CD4-positive, alpha-beta T cell (primary cell): ENCODE results near the gene NYAP2. TPM values are rescaled to one million over a fixed set of nuclear protein-coding genes. Genes with fewer than 3 reads are reported as not detected.

ENCODE experiments used
- ATAC-seq: fragments of 200-7000 bp; cut with Tn5 transposase; one replicate; pipeline ENCODE4 v1.10.0; 2022; ENCODE audit warnings: mild to moderate bottlenecking; ENCODE audit not compliant: poor library complexity
- CTCF ChIA-PET: fragments of 350-600 bp; sonication (Branson Sonifier 250); formaldehyde crosslinking; loops from one replicate; lab custom pipeline; 2021; ENCODE audit warnings: antibody characterized with exemption, inconsistent platforms; lab: Charles Lee
- POLR2A ChIA-PET: fragments of 350-600 bp; sonication (Branson Sonifier 250); formaldehyde crosslinking; loops from one replicate; lab custom pipeline; 2021; ENCODE audit warnings: antibody characterized with exemption, inconsistent platforms; lab: Charles Lee
- DNase-seq, 14 experiments: peaks; one replicate each; pipeline ENCODE4 v3.0.0-alpha.2; 2013 to 2020; ENCODE audit warnings: mixed read lengths in 2 of 14
- H3K27ac ChIP-seq, 2 donors: one replicate each; pipeline versions ENCODE4 v1.5.1 to v1.7.0; 2013; ENCODE audit warnings: low read length in 2 of 2, low read depth in 1 of 2, mild to moderate bottlenecking in 1 of 2
- H3K27me3 ChIP-seq, 2 experiments: 1 replicate in 1 of 2; 2 replicates in 1 of 2; pipeline versions ENCODE4 v1.6.1 to v1.7.0; 2013; ENCODE audit warnings: low read length in 2 of 2, control low read depth in 1 of 2, mild to moderate bottlenecking in 1 of 2, moderate library complexity in 1 of 2; ENCODE audit not compliant: insufficient read depth in 2 of 2, control insufficient read depth in 1 of 2
- H3K36me3 ChIP-seq: one replicate; pipeline ENCODE4 v1.6.1; 2013; ENCODE audit warnings: low read length, control low read depth; ENCODE audit not compliant: insufficient read depth
- H3K4me1 ChIP-seq: one replicate; pipeline ENCODE4 v1.6.1; 2013; ENCODE audit warnings: low read length, control low read depth; ENCODE audit not compliant: insufficient read depth
- H3K4me3 ChIP-seq: one replicate; pipeline ENCODE4 v1.5.1; 2013; ENCODE audit warnings: mild to moderate bottlenecking, low read length, moderate library complexity
- H3K9me3 ChIP-seq, 2 experiments: 1 replicate in 1 of 2; 2 replicates in 1 of 2; pipeline versions ENCODE4 v1.6.1 to v1.7.0; 2013; ENCODE audit warnings: low read length in 2 of 2, mild to moderate bottlenecking in 2 of 2, control low read depth in 1 of 2, moderate library complexity in 1 of 2; ENCODE audit not compliant: control insufficient read depth in 1 of 2, insufficient read depth in 1 of 2
- H3K27ac Mint-ChIP-seq: one replicate; pipeline ENCODE4 v1.8.0; 2020; ENCODE audit warnings: mixed read lengths
- H3K27me3 Mint-ChIP-seq: one replicate; pipeline ENCODE4 v1.8.0; 2021; ENCODE audit warnings: mixed read lengths
- H3K36me3 Mint-ChIP-seq: one replicate; pipeline ENCODE4 v1.8.0; 2021; ENCODE audit warnings: low read depth, mixed read lengths
- H3K4me1 Mint-ChIP-seq: one replicate; pipeline ENCODE4 v1.8.0; 2021; ENCODE audit warnings: low read depth, mixed read lengths
- H3K4me3 Mint-ChIP-seq: one replicate; pipeline ENCODE4 v1.8.0; 2020; ENCODE audit warnings: mild to moderate bottlenecking, mixed read lengths
- H3K9me3 Mint-ChIP-seq: one replicate; pipeline ENCODE4 v1.8.0; 2020; ENCODE audit warnings: mixed read lengths
- CTCF ChIP-seq: fragments of 200-600 bp; IDR thresholded peaks from one replicate; pipeline ENCODE4 v1.8.0; 2022; ENCODE audit warnings: antibody characterized with exemption, mild to moderate bottlenecking
- intact Hi-C, 2 experiments: fragments of 100-400 bp; cut with DNase I in 1 of 2; cut with micrococcal nuclease in 1 of 2; formaldehyde crosslinking; loops; one replicate each; pipeline versions ENCODE4 v1.15.1 to v1.9.0; 2023 to 2025; cut with DNase I, micrococcal nuclease
- total RNA-seq, 174 experiments: library from RNA in 2 of 174; stranded (reverse) in 2 of 174; gene quantifications; one replicate each; pipeline ENCODE4 v1.2.3 and lab custom pipeline; 2021 to 2026

NYAP2 gene
- total RNA-seq, 2 experiments from 2014 or later, result not detected

- no peak for DNase-seq
- POLR2A ChIA-PET, result no interaction called here
- H3K36me3 Mint-ChIP-seq, result no peaks in the 10 kb centered on the region
- Histone ChIP-seq H3K9me3 (no peaks in the 10 kb centered on the region), H3K4me3 (no peak overlapping the region), H3K27ac (no peak overlapping the region), H3K4me1 (no peaks in the 10 kb centered on the region), H3K36me3 (no peaks in the 10 kb centered on the region), H3K27me3 (no peaks in the 10 kb centered on the region)
- CTCF ChIA-PET, result no interaction called here
- H3K9me3 Mint-ChIP-seq, result no peaks in the 10 kb centered on the region
- H3K4me1 Mint-ChIP-seq, result no peaks in the 10 kb centered on the region
- no peak overlapping the region for H3K27ac Mint-ChIP-seq
- no peak for ATAC-seq
- H3K4me3 Mint-ChIP-seq, result no peak overlapping the region
- no peak for TF ChIP-seq CTCF
- H3K27me3 Mint-ChIP-seq, result no peaks in the 10 kb centered on the region
- intact Hi-C loops, result no loop called here
Observed at GRCh38 chr2:225599856-225600255, 200.3 kb downstream of the NYAP2 start.

DNA sequence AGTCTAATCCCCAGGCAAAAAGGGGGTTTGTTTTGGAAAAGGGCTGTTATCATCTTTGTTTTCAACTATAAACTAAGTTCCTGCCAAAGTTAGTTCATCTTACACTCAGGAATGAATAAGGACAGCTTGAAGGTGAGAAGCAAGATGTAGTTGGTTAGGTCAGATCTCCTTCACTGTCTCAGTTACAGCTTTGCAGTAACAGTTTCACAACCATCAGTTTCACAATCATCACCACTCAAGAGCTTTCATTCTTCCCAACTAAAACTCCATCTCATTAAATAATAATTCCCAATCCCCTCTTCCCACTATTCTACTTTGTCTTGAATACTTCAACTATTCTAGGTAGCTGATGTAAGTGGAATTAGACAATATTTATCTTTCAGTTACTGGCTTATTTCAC is 200.9 kb downstream of the NYAP2 start:
- no peak for ATAC-seq
- Mint-ChIP-seq H3K4me1 (no peaks in the 10 kb centered on the region), H3K4me3 (no peak overlapping the region), H3K27me3 (no peaks in the 10 kb centered on the region), H3K27ac (no peak overlapping the region), H3K36me3 (no peaks in the 10 kb centered on the region), H3K9me3 (no peaks in the 10 kb centered on the region)
- Histone ChIP-seq H3K9me3 (no peaks in the 10 kb centered on the region), H3K27me3 (no peaks in the 10 kb centered on the region), H3K27ac (no peak overlapping the region), H3K4me3 (no peak overlapping the region), H3K4me1 (no peaks in the 10 kb centered on the region), H3K36me3 (no peaks in the 10 kb centered on the region)
- ChIA-PET POLR2A (no interaction called here), CTCF (no interaction called here)
- intact Hi-C loops, result no loop called here
- DNase-seq, result no peak
- no peak for TF ChIP-seq CTCF

- no peak for DNase-seq
- no peaks in the 10 kb centered on the region for H3K4me1 Mint-ChIP-seq
- no peaks in the 10 kb centered on the region for H3K36me3 ChIP-seq
- POLR2A ChIA-PET, result no interaction called here
- H3K27me3 ChIP-seq, result no peaks in the 10 kb centered on the region
- no peak overlapping the region for H3K4me3 ChIP-seq
- intact Hi-C loops, result no loop called here
- no peaks in the 10 kb centered on the region for H3K27me3 Mint-ChIP-seq
- H3K27ac ChIP-seq, result no peak overlapping the region
- no peak for ATAC-seq
- H3K27ac Mint-ChIP-seq, result no peak overlapping the region
- no peaks in the 10 kb centered on the region for H3K9me3 Mint-ChIP-seq
- no peak overlapping the region for H3K4me3 Mint-ChIP-seq
- CTCF ChIA-PET, result no interaction called here
- no peak for TF ChIP-seq CTCF
- H3K4me1 ChIP-seq, result no peaks in the 10 kb centered on the region
- no peaks in the 10 kb centered on the region for H3K9me3 ChIP-seq
- no peaks in the 10 kb centered on the region for H3K36me3 Mint-ChIP-seq
Observed at GRCh38 chr2:225600865-225601264, 201.4 kb downstream of the NYAP2 start.
